ENCODE data around the gene LARP1.
"Not testable (repeated sequence)": the region's sequence is repeated elsewhere in the genome, so short reads cannot be mapped to it uniquely, and the experiment has no call there.

The LARP1 gene

DNA sequence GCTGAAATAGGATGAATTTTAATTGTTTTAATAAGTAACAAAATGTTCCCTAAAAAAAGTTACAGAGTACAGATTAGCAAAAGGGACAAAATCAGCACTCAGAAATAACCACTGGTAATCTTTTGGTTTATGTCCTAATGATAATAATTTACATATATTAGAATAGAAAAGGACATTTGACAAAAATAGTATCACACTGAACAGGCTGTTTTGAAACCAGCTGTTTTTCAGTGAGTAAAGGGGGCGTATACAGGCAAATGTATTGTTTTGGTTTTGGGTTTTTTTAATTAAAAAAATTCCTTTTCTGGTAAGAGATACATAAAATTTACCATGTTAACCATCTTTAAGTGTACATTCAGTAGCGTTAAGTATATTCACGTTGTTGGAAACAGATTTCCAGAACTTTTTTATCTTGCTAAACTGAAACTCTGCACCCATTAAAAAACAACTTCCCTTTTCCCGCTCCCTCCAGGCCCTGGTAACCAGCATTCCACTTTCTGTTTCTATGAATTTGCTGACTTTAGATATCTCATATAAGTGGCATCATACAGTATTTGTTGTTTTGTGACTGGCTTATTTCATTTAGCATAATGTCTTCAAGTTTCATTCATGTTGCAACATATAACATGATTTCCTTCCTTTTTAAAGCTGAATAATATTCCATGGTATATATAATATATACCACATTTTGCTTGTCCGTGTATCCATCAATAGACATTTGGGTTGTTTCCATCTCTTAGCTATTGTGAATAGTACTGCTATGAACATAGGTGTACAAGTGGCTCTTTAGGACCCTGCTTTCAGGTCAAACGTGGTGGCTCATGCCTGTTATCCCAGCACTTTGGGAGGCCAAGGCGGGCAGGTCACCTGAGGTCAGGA lies 20.6 kb upstream of the LARP1 start:
- no peak for DNase-seq (ENCODE audit: low read depth, low spot score)

GRCh38 chr5:154735362-154735761 lies 19.8 kb upstream of the LARP1 start:
- DNase-seq (ENCODE audit: low read depth, low spot score), result not testable (repeated sequence)

DNA sequence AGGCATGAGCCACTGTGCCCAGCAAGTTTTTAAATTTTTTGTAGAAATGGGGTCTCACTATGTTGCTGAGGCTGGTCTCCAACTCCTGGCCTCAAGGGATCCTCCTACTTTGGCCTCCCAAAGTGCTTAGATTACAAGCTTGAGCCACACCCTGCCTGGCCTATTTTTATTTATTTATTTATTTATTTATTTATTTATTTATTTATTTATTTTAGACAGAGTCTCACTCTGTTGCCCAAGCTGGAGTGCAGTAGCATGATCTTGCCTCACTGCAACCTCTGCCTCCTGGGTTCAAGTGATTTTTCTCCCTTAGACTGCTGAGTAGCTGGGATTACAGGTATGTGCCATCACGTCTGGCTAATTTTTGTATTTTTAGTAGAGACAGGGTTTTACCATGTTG lies 18.8 kb upstream of the LARP1 start:
- not testable (repeated sequence) for DNase-seq (ENCODE audit: low read depth, low spot score)

DNA sequence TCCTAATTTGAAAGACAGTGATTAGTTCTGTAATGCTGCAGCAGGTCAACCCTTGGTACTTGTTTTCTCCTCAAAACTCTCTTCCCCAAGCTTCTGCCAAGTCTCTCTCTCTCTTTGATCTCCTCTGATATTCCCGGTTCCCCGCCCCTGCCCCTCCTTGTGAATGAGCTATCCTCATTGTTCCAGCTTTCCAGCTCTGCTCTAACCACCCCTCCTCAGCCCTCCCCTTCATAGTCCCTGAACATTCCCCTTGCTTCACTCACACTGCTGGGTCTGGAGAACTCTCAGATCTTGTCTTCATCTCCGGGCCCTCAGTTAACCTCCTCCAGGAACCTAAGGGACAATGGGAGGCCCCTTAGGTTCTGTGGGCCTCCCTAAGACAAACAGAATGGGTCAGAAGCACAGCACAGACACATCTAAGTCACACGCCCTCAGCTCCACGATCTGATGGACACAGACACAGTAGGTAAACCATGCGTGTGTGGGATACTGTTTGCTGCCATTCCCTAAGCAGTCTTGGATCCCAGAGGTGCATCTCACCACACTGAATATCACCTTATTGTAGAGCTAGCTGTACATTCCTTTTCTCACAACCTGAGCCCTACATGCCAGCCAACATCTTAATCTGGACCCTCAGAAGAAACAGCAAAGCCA lies 17.4 kb upstream of the LARP1 start:
- peak; percentile 84 for DNase-seq (ENCODE audit: low read depth, low spot score)

DNA sequence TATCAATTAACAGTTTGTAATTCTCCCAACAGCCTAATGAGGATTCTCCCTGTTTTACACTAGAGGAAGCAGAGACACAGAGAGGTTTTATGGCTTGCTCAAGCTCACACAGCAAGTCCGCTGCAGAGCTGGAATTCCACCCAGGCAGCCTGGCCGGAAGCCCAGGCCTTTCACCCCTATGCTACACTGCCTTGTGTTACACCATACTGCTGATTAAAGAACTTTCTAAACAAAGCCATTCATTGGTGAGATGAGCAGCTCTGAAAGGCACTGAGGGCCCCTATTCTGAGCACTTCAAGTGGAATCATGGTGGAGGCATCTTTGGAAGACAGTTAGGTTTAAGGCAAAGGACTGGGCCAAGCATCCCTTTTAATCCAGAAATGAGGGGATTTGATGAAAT lies 14.7 kb upstream of the LARP1 start:
- DNase-seq (ENCODE audit: low read depth, low spot score), result no peak

GRCh38 chr5:154740957-154741356 lies 14.2 kb upstream of the LARP1 start:
- no peak for DNase-seq (ENCODE audit: low read depth, low spot score)

- DNase-seq (ENCODE audit: low read depth, low spot score), result no peak
Observed at GRCh38 chr5:154741415-154741814, 13.8 kb upstream of the LARP1 start.

GRCh38 chr5:154743812-154744211 lies 11.4 kb upstream of the LARP1 start:
- DNase-seq (ENCODE audit: low read depth, low spot score), result no peak

DNA sequence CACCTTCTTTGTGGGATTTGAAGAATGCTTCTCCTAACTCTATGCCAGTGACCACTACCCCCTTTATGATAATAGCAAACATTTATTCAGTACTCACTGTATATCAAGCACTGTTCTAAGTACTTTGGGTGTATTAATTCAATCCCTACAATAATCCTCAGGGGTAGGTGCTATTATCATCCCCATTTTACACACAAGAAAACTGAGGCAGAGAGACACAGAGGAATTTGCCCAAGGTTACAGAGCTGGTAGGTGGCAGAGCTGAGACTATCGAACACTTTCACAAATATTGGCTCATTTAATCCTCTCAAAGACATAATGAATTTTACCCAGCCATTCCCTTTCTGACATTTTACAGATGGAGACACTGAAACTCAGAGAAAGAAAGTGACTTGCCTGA lies 9.8 kb upstream of the LARP1 start:
- DNase-seq (ENCODE audit: low read depth, low spot score), result no peak

GRCh38 chr5:154749491-154749890 lies 5.7 kb upstream of the LARP1 start:
- DNase-seq (ENCODE audit: low read depth, low spot score), result no peak

DNA sequence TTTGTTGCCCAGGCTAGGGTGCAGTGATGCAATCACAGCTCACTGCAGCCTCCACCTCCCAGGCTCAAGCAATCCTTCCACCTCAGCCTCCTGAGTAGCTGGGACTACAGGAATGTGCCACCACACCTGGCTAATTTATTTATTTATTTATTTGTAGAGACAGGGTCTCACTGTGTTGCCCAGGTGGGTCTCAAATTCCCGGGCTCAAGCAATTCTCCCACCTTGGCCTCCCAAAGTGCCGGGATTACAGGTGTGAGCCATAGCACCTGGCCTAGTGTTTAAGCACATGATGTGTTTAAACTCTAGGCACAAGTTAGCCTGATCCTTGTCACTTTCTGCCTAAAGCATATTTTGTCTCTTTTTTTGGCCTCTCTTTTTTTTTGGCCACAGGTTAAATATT lies 4.5 kb upstream of the LARP1 start:
- DNase-seq (ENCODE audit: low read depth, low spot score), result not testable (repeated sequence)

- DNase-seq (ENCODE audit: low read depth, low spot score), result no peak
Observed at GRCh38 chr5:154751854-154752253, 3.3 kb upstream of the LARP1 start.

- no peak for DNase-seq (ENCODE audit: low read depth, low spot score)
Observed at GRCh38 chr5:154753792-154754191, 1.4 kb upstream of the LARP1 start.

GRCh38 chr5:154754460-154755360 lies 467 bp upstream of the LARP1 start:
- peak; percentile 100 for DNase-seq (ENCODE audit: low read depth, low spot score)

DNA sequence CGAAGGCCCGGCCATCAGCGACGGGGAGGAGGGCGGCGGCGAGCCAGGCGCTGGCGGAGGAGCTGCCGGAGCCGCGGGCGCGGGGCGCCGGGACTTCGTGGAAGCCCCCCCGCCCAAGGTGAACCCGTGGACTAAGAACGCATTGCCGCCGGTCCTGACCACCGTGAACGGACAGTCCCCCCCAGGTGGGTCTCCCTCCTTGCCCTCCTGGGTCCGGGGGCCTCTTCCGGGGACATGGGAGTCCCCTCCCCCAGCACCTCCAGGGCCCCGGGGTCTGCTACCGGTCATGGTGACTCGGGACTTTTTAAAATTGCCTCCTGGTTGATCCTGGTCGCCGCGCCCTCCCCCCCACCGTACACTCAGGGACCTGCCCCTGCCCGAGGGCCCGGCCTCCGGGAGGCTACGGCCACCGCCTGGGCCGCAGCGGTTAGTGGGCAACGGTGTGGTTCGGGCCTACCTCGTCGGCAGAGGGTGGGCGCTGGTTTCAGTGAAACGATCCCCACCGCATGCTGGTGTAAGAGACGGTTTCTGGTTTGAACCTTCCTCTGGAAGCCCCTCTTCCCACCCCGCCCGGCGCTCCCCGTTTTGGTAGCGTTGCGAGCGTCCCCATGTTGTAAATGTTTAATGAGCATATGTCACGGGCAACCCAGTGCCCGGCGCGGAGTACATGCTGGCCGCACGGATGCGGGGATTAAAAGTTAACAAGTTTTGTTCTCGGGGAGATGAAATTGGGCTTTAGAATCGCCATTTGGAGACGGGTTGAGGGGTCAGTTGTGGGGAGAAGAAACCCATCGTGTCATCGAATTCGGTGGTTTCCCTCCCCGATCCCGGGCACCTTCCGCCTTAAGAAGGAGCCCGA lies 1.1 kb downstream of the LARP1 start:
- peak; percentile 66 for DNase-seq (ENCODE audit: low read depth, low spot score)

DNA sequence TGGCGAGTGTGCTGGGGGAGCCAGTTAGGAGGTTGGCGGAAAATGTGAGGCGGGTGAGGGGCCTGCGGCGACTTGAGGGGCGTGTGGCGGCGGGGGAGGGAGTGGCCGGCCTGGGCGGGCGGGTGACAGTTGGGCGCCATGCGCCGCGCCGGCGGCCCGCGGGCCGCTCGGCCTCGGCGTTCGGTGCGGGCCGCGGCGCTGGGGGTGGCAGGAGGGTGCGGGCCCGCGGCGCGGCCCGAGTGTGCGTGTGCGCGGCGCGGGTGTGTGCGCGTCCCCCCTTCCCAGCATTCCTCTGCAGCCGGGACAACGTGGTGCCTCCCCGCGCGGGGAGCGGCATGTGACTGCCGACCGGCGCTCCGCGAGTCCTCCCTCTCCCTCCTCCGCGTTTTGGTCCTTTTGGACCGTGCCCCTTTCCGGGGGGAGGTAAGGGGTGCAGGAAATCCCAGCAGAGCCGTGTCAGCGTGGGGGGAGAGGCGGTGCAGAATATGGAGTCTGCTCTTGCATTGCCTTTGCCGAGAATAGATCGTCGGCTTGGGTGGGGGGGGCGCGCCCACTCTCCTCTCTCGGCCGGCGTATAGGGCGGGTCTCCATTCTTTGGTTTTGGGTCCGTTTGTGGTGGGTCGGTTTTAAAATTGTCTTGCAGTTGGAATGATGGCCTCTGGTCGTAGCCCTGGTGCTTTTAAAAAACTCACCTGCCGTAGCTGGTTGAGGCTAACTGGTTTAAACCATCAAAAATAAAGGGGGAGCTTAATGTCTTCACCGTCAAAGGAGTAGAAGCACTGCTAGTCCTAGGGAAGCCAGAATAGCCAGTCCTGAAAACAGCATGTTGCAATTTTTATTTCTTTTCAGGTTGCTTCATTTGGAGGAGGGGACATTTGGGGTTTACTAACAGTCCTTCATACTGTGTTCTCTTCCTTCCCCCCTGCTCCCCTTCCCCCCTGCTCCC lies 2.0 kb downstream of the LARP1 start:
- DNase-seq (ENCODE audit: low read depth, low spot score), result no peak

- no peak for DNase-seq (ENCODE audit: low read depth, low spot score)
Observed at GRCh38 chr5:154757814-154758406, 2.7 kb downstream of the LARP1 start.

DNA sequence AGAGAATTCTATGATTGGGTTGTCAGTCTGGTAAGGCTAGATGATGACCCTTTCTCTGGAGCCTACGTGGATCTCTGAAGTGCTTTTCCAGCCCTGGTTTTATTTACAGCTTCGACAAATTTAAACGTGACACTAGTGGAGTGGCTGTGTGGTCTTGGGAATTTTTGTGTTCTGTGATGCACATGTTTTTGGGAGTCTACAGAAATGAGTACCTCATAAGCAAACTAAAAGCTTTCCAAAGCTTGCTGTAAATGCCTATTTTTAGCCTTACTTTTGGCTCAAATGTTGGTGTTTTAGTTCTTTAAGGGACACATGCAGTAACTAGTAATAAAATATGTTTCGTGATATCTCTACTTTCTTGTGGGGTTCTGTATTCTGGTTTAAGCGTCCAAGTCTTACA lies 3.3 kb downstream of the LARP1 start:
- no peak for DNase-seq (ENCODE audit: low read depth, low spot score)

- no peak for DNase-seq (ENCODE audit: low read depth, low spot score)
Observed at GRCh38 chr5:154758977-154759376, 3.8 kb downstream of the LARP1 start.

- not testable (repeated sequence) for DNase-seq (ENCODE audit: low read depth, low spot score)
Observed at GRCh38 chr5:154759868-154760267, 4.7 kb downstream of the LARP1 start.
